ENCODE measurements around the gene BMPER. TPM values are rescaled to one million over a fixed set of nuclear protein-coding genes. Genes with fewer than 3 reads are reported as not detected.

The BMPER gene
- total RNA-seq, 1 experiment from 2014 or later: not detected

DNA sequence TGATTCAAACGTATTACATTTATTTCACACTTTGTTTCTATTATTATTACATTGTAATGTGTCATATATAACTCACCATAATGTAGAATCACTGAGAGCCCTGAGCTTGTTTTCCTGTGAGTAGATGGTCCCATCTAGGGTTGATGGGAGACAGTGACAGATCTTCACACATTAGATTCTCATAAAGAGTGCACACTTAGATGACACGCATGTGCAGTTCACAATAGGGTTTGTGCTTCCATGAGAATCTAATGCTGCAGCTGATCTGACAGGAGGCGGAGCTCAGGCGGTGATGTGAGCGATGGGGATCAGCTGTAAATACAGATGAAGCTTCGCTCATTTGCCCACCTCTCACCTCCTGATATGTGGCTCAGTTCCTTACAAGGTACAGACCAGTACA, 36.1 kb downstream of the BMPER start:
- BruUV-seq (replicated peaks): no TSS peak
- intact Hi-C loops (cut with micrococcal nuclease; ENCODE audit: unreplicated experiment) (no loop called here), in situ Hi-C loops (cut with HindIII; ENCODE audit: low pct_unique_long_range_greater_than_20kb, low sequenced_read_pairs) (no loop called here)
- H3K27me3 ChIP-seq (ENCODE audit: control insufficient read depth, insufficient read depth, low read length): peaks cover 4% of the 10 kb centered on the region; the same call in 1 of the 2 replicates
- H3K4me3 ChIP-seq (ENCODE audit: low read depth in 2 of 2, low read length in 2 of 2): no peak overlapping the region
- POLR2A ChIA-PET: no interaction called here
- TF ChIP-seq SIN3A (IDR thresholded peaks at IDR 0.05; ENCODE audit: borderline replicate concordance, insufficient read depth, low read depth, low read length): no peak
- TF ChIP-seq REST (IDR thresholded peaks at IDR 0.05; ENCODE audit: insufficient read depth in 1 of 2, low read depth in 2 of 2, low read length in 1 of 2): no peak
- TF ChIP-seq CTCF (IDR thresholded peaks at IDR 0.05): no peak
- TF ChIP-seq POLR2AphosphoS5 (IDR thresholded peaks at IDR 0.05; ENCODE audit: low read depth, low read length): no peak
- no peak for TF ChIP-seq TCF7L2 (IDR thresholded peaks at IDR 0.05; ENCODE audit: low read depth, low read length)
- no peaks in the 10 kb centered on the region for H3K9me3 ChIP-seq (ENCODE audit: control insufficient read depth, insufficient read depth, low read depth, low read length)
- no peak overlapping the region for H3K27ac ChIP-seq (ENCODE audit: low read length)
- no peaks in the 10 kb centered on the region for H3K4me1 ChIP-seq (ENCODE audit: control insufficient read depth, insufficient read depth, low read length)
- CTCF ChIA-PET: no interaction called here
- no peaks in the 10 kb centered on the region for H3K36me3 ChIP-seq (ENCODE audit: control insufficient read depth, insufficient read depth, low read length)
- DNase-seq (ENCODE audit: low read depth, low spot score) (no peak), ATAC-seq (no peak)

- in situ Hi-C loops (cut with HindIII; ENCODE audit: low pct_unique_long_range_greater_than_20kb, low sequenced_read_pairs): no loop called here
- no peak for DNase-seq (ENCODE audit: low read depth, low spot score)
- H3K36me3 ChIP-seq (ENCODE audit: control insufficient read depth, insufficient read depth, low read length): no peaks in the 10 kb centered on the region
- CTCF ChIA-PET: no interaction called here
- no TSS peak for BruUV-seq (replicated peaks)
- H3K27me3 ChIP-seq (ENCODE audit: control insufficient read depth, insufficient read depth, low read length): 0 out of 2 replicates have a peak, but pooled peaks cover 2% of the 10 kb centered on the region
- no peak overlapping the region for H3K4me3 ChIP-seq (ENCODE audit: low read depth in 2 of 2, low read length in 2 of 2)
- no peaks in the 10 kb centered on the region for H3K4me1 ChIP-seq (ENCODE audit: control insufficient read depth, insufficient read depth, low read length)
- POLR2A ChIA-PET: no interaction called here
- ATAC-seq: no peak
- no peak for TF ChIP-seq POLR2AphosphoS5 (IDR thresholded peaks at IDR 0.05; ENCODE audit: low read depth, low read length)
- no peak for TF ChIP-seq TCF7L2 (IDR thresholded peaks at IDR 0.05; ENCODE audit: low read depth, low read length)
- no peak for TF ChIP-seq CTCF (IDR thresholded peaks at IDR 0.05)
- TF ChIP-seq REST (IDR thresholded peaks at IDR 0.05; ENCODE audit: insufficient read depth in 1 of 2, low read depth in 2 of 2, low read length in 1 of 2): no peak
- TF ChIP-seq SIN3A (IDR thresholded peaks at IDR 0.05; ENCODE audit: borderline replicate concordance, insufficient read depth, low read depth, low read length): no peak
- intact Hi-C loops (cut with micrococcal nuclease; ENCODE audit: unreplicated experiment): no loop called here
- no peak overlapping the region for H3K27ac ChIP-seq (ENCODE audit: low read length)
- no peaks in the 10 kb centered on the region; the same call in 1 of the 2 replicates for H3K9me3 ChIP-seq (ENCODE audit: control insufficient read depth, insufficient read depth, low read depth, low read length)
Measured at GRCh38 chr7:33946094-33946699, 40.9 kb downstream of the BMPER start.
